Activated T-cell treated with anti-CD3 and anti-CD28 coated beads, Interleukin-2, amount 50 U/mL, for 72 hours (primary cell): Measurements from ENCODE around the gene MYO16. TPM values are rescaled to one million over a fixed set of nuclear protein-coding genes. Genes with fewer than 3 reads are reported as not detected.
"Not testable (repeated sequence)": the region's sequence is repeated elsewhere in the genome, so short reads cannot be mapped to it uniquely, and the experiment has no call there.

ENCODE experiments used
- ATAC-seq, 2 donors: fragments of 150-1000 bp; cut with Tn5 transposase; replicated peaks in 1 of 2; 2 replicates each; pipeline ENCODE4 v1.10.0; 2021; ENCODE audit warnings: moderate library complexity in 2 of 2, mild to moderate bottlenecking in 1 of 2
- DNase-seq, 2 donors: peaks; one replicate each; pipeline ENCODE4 v3.0.0; 2021 to 2022; ENCODE audit warnings: mixed read lengths in 1 of 2
- H3K27ac Mint-ChIP-seq: one replicate; pipeline ENCODE4 v1.8.0; 2022; ENCODE audit warnings: mild to moderate bottlenecking, moderate library complexity, mixed read lengths
- H3K27me3 Mint-ChIP-seq: one replicate; pipeline ENCODE4 v1.8.0; 2022; ENCODE audit warnings: low read depth, mixed read lengths
- H3K36me3 Mint-ChIP-seq, 2 donors: one replicate each; pipeline ENCODE4 v1.8.0; 2022; ENCODE audit warnings: mixed read lengths in 2 of 2, mild to moderate bottlenecking in 1 of 2; ENCODE audit not compliant: insufficient read depth in 2 of 2
- H3K4me1 Mint-ChIP-seq: one replicate; pipeline ENCODE4 v1.8.0; 2022; ENCODE audit warnings: low read depth, mixed read lengths
- H3K4me3 Mint-ChIP-seq, 2 donors: one replicate each; pipeline ENCODE4 v1.8.0; 2022; ENCODE audit warnings: mild to moderate bottlenecking in 2 of 2, mixed read lengths in 2 of 2, moderate library complexity in 2 of 2
- H3K9me3 Mint-ChIP-seq, 2 donors: one replicate each; pipeline ENCODE4 v1.8.0; 2022; ENCODE audit warnings: mixed read lengths in 2 of 2
- total RNA-seq, 2 donors: library from RNA; stranded (reverse); gene quantifications; one replicate each; pipeline ENCODE4 v1.2.3, GENCODE V29; 2022

The MYO16 gene
- total RNA-seq, 2 donors from 2014 or later: not detected

DNA sequence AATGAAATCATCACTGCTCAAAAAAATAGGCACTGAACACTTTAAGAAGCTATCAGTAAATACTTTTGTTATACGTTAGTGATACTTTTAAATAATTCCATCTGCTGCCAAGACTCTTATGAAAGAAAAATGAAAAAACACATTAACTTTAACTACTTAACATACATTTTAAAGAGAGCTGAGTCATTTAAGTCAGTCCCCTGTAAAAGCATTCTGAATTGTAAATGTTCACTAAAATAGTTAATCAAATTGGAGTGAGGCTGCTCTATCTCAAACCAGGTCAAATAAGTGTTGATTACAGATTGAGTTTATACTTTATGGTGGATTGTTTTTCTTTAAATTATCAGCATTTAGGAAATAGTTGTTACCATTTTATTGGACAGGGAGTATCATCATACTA, 274.2 kb downstream of the MYO16 start:
- H3K27me3 Mint-ChIP-seq: peaks cover 5% of the 10 kb centered on the region
- peaks cover 0 to 2% of the 10 kb centered on the region in 2 donors for H3K9me3 Mint-ChIP-seq
- H3K4me1 Mint-ChIP-seq: no peaks in the 10 kb centered on the region
- ATAC-seq: no peak
- DNase-seq: no peak
- no peak overlapping the region for H3K4me3 Mint-ChIP-seq
- peaks cover 0 to 2% of the 10 kb centered on the region in 2 donors for H3K36me3 Mint-ChIP-seq
- H3K27ac Mint-ChIP-seq: no peak overlapping the region

DNA sequence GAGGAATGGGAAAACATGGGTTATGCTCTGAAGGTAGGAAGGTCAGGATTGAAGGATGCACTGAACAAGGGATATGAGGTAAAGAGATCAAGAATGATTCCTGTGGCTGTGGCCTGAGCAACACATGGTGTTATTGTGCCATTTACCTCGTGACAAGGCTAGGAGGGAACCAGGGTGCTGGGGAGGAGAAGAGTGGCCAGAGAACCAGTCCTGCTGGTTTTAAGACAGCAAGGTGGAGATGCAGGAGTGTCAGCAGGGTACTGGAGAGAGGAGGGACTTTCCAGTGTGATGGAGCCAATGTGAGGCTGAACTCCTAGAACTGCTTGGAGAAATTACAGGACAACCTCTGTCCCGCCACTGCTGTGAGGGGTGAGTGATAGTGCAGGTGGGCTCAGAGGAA, 282.4 kb downstream of the MYO16 start:
- ATAC-seq: no peak
- DNase-seq: no peak
- Mint-ChIP-seq H3K36me3 (no peaks in the 10 kb centered on the region), H3K9me3 (no peaks in the 10 kb centered on the region), H3K27ac (no peak overlapping the region), H3K4me3 (no peak overlapping the region), H3K4me1 (peaks cover 20% of the 10 kb centered on the region), H3K27me3 (peaks cover 45% of the 10 kb centered on the region)

DNA sequence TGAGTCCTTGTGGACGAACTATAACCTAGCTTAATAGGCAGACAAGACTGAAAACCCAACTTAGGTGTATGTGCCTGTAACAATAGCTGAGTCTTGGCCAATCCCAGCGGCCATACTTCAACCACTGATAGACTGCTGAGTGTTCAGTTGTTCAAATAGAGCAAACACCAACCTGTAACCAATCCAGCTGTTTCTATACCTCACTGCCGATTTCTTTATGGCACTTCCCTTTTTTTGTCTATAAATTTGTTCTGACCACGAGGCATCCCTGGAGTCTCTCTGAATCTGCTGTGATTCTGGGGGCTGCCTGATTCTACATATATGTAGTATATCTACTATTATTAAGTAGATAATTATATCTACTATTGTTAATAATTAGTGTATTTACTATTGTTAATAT, 284.3 kb downstream of the MYO16 start:
- H3K4me3 Mint-ChIP-seq, H3K27ac Mint-ChIP-seq, DNase-seq, H3K9me3 Mint-ChIP-seq, H3K36me3 Mint-ChIP-seq, ATAC-seq: not testable (repeated sequence)
- peaks cover 48% of the 10 kb centered on the region for H3K27me3 Mint-ChIP-seq
- peaks cover 20% of the 10 kb centered on the region for H3K4me1 Mint-ChIP-seq

DNA sequence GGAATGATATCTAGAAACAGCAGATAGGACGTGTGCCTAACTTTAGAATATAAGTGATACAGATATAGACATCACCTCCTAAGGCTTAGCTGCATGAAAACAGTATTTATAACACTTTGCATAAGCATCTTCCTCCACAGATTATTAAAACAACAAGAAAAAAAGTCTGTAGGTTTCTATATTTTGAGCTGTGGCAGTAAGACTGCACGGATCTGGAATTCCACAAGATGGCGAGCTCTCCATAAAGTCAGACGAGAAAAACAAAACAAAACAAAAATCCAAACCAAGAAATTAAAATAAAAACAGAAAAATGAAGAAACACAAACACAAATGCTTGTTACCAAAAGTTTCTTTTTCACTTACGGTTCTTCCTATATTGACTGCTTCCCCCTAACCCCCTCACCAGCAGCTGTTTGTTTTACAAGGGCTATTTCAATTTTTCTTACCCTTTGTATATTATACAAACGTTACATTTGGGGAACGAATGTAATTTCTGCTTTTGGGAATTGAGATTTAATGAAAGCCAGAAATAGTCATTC, 285.8 kb downstream of the MYO16 start:
- Mint-ChIP-seq H3K27ac (peak overlapping the region; percentile 98), H3K27me3 (peaks cover 40% of the 10 kb centered on the region), H3K36me3 (no peaks in the 10 kb centered on the region), H3K4me1 (peaks cover 20% of the 10 kb centered on the region), H3K4me3 (peak overlapping the region; percentile 86 to 89), H3K9me3 (no peaks in the 10 kb centered on the region)
- no peak for DNase-seq
- ATAC-seq: no peak

DNA sequence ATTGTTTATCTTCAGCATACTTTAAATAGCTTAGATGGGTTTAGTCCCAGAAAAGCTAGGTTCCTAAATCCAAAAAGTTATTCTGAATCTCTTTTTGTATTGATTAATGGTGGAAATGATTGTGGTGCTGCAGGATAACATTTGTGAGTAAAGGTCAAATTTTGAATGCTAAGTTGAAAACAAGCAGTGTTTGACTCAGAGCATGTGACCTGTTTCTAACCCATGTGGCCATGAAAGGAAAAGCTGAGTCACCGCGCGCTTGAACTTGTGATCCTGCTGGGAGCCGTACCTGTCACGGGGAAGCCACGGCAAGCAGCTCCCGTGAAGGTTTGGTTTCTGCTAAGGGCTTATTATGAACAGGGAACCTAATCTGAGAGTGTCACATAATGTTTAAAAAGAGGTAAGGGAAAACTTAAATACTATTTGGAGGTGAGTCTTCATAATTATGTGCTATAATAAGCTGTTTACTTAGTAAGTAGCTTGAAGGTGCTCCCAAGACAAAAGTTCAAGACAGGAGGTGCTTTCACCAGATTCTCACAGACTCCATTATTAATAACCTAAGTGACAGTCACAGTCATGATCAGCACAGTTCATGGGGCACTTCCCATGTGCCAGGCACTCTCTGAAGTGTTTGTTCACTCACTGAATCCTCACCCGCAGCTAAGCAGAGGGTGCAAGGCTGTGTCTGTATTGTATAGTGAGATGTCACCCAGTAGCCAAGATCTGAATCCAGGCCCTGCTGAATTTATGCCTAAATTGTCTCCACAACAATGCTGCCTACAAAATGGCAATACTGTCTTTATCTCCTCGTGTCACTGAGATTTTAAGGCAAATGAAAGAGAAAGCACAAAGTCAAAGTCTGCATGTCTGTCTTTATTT, 286.5 kb downstream of the MYO16 start:
- Mint-ChIP-seq H3K36me3 (no peaks in the 10 kb centered on the region), H3K4me1 (peaks cover 20% of the 10 kb centered on the region), H3K27ac (peak overlapping the region; percentile 98), H3K9me3 (no peaks in the 10 kb centered on the region), H3K27me3 (peaks cover 33% of the 10 kb centered on the region), H3K4me3 (peak overlapping the region; percentile 86 to 89)
- ATAC-seq (peak; percentile 98), DNase-seq (peak; percentile 87 to 89)

DNA sequence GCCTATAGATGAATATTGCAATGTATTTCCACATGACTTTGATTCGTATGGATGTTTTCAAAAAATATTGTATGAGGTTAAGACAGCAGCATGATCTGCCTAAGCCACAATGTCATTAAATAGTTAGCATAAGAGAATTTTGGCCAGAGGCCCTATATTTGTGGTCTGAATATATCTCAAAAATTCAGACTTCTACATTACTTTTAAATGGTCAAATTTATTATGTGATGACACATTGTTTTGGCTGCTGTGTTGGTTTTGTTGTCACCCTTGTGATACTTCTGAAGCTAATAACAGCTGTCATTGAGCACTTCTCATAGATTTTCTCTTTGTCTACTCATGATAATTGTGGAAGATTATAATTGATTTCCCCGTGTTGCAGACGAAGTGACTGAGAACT, 288.2 kb downstream of the MYO16 start:
- H3K27ac Mint-ChIP-seq: no peak overlapping the region
- ATAC-seq (no peak), DNase-seq (no peak)
- no peaks in the 10 kb centered on the region for H3K36me3 Mint-ChIP-seq
- no peaks in the 10 kb centered on the region for H3K9me3 Mint-ChIP-seq
- no peak overlapping the region for H3K4me3 Mint-ChIP-seq
- H3K4me1 Mint-ChIP-seq: peaks cover 20% of the 10 kb centered on the region
- H3K27me3 Mint-ChIP-seq: peaks cover 21% of the 10 kb centered on the region

DNA sequence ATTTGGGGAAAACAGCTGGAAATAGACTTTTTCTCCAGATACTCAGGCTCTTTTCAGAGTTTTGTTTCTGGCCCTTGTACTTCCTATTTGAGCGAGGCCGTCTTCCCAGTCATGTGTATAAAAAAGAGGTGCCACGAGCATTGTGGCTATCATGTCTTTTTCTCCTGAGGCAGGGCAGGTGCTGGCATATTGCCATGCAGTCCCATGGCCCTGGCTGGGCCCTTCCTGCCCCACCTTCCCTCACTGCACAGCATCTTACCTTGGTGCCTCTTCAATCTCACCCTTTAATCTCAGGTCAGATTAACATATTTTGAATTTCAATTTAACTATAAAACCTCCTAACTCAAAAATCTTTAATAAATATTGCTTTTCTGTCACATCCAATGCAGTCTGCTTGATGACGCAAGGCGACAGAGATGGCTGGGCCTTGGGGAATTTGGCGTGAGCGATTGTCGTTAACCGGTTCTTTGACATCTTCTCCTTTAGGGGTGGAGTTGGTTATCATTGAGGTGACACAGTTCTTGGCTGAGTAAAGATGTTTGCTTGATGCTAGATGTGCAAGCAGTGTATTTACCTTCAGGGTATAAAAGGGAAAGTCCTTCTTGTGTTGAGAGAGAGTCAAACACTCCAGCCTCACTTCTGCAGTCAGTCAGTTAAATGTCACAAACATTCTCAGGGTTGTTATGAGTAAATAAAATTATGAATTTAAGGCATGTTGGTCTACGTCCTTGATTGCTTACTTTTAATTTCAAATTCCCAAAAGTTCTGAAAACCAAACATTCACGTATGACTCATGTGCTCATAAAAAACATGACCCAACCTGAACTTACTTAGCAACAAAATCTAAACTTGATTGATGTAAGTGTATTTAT, 289.9 kb downstream of the MYO16 start:
- ATAC-seq: no peak
- Mint-ChIP-seq H3K9me3 (no peaks in the 10 kb centered on the region), H3K27ac (no peak overlapping the region)

DNA sequence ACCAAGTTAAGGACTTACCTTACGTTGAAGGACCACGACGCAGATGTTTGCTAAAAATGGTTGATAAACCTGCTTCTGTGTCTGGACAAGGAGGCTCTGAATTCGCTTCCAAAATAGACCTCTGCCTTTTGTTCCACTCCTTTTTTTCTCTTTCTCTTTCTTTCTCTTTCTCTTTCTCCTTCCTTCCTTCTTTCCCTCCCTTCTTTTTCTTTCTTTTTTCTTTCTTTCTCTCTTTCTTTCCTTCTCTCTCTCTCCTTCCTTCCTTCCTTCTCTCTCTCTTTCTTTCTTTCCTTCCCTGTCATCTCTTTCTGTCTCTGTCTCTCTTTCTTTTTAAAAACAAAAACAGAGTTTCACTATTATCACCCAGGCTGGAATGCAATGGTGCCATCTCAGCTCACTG, 290.7 kb downstream of the MYO16 start:
- ATAC-seq: no peak
- Mint-ChIP-seq H3K9me3 (no peaks in the 10 kb centered on the region), H3K27ac (no peak overlapping the region), H3K4me1 (peaks cover 15% of the 10 kb centered on the region), H3K36me3 (no peaks in the 10 kb centered on the region), H3K27me3 (peaks cover 16% of the 10 kb centered on the region), H3K4me3 (no peak overlapping the region)
- no peak for DNase-seq

More for the DNA sequence above, 289.9 kb downstream of the MYO16 start:
- Mint-ChIP-seq H3K36me3 (no peaks in the 10 kb centered on the region), H3K27me3 (peaks cover 16% of the 10 kb centered on the region), H3K4me1 (peaks cover 20% of the 10 kb centered on the region), H3K4me3 (no peak overlapping the region)
- no peak for DNase-seq

DNA sequence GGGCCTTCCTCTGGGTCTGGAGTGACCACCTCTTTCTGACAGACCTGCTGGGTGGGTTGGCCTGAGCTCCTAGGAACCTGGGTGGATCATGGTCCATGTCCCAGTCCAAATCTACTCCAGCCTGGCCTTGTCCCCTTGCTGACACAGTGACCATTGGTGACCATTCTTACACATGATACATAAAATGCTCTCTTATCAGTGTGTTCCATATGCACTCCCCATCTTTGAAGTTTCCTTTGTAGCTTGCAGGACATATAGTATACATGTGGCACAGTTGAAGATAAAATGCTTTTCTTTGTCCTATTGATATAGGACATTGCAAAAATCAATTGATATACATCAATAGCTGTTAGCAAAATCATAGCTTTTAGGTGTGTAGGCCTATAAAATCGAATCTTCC, 291.8 kb downstream of the MYO16 start:
- no peaks in the 10 kb centered on the region for H3K9me3 Mint-ChIP-seq
- H3K36me3 Mint-ChIP-seq: no peaks in the 10 kb centered on the region
- no peak overlapping the region for H3K27ac Mint-ChIP-seq
- ATAC-seq (no peak), DNase-seq (no peak)
- H3K27me3 Mint-ChIP-seq: peaks cover 14% of the 10 kb centered on the region
- no peak overlapping the region for H3K4me3 Mint-ChIP-seq
- peaks cover 4% of the 10 kb centered on the region for H3K4me1 Mint-ChIP-seq

DNA sequence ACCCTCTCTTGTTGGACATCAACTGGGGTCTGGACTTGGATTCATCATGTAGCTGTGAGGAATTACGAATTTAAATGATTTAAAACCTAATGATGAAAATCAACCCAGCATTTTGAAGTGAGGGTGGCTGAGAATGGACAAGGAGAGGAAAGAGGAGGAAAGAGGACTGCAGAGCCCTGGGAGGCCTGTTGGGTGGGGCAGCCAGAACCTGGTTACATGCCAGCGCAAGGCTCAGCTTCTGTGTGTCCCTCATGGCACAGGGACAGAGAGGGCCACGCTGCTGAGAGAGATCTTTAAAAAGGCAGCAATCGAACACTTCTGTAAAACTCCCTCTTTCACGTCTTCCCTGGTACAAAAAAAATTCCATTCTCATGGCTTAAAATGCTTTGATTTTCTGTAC, 292.7 kb downstream of the MYO16 start:
- ATAC-seq: no peak
- no peak for DNase-seq
- no peak overlapping the region for H3K4me3 Mint-ChIP-seq
- no peaks in the 10 kb centered on the region for H3K36me3 Mint-ChIP-seq
- H3K27ac Mint-ChIP-seq: no peak overlapping the region
- peaks cover 7% of the 10 kb centered on the region for H3K27me3 Mint-ChIP-seq
- no peaks in the 10 kb centered on the region for H3K9me3 Mint-ChIP-seq
- H3K4me1 Mint-ChIP-seq: no peaks in the 10 kb centered on the region

DNA sequence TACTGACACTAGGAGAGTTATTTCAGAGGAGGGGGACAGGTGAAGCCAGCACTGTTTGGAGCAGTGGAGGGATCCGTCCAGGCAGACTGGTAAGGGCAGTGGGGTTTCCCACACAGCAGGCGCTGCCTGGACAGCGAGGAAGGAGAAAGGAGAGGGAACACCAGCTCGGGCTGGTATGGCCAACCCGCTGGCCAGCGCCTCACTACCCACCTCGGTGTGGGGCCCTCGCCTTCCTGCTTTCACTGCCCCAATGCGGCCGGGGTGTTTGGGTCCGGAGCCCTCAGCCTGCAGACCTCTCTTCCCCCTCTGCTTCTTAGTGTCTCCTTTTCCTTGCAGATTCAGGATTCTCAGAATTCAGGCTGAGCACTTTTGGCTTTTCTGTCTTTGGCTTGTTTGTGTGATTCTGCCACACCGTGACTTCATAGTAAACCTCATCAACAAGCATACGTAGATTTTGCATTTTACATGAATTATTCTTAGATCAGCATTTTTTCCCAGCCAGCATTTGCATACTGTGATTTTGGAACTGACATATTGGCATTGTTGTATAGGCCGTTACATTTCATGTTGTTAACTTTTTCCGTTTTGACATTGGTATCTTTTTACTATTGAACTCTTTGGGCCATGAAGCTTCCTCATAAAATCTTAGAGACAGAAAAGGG, 294.1 kb downstream of the MYO16 start:
- Mint-ChIP-seq H3K4me3 (no peak overlapping the region), H3K4me1 (no peaks in the 10 kb centered on the region), H3K27me3 (peaks cover 7% of the 10 kb centered on the region), H3K9me3 (no peaks in the 10 kb centered on the region), H3K27ac (no peak overlapping the region), H3K36me3 (no peaks in the 10 kb centered on the region)
- DNase-seq (no peak), ATAC-seq (no peak)

DNA sequence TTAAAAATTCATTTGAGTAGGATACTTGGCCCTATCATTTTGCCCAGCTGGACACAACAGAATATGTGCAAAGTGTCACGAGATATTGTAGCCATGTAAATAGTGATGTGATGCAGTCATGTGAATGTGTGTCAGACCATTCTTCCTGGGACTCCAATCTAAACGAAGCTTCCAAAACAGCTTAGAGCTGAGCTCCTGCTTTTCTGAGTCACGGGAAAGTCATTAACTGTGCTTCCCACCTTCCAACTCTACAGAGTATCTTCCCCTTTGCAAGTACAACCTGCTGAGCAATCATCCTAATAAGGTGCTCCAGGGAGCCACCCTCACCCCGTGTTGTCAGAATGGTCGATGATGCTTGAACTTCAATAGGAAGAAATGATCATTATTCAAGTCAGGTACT, 294.7 kb downstream of the MYO16 start:
- no peaks in the 10 kb centered on the region for H3K36me3 Mint-ChIP-seq
- H3K4me1 Mint-ChIP-seq: no peaks in the 10 kb centered on the region
- H3K9me3 Mint-ChIP-seq: no peaks in the 10 kb centered on the region
- H3K27ac Mint-ChIP-seq: no peak overlapping the region
- peaks cover 7% of the 10 kb centered on the region for H3K27me3 Mint-ChIP-seq
- DNase-seq (no peak), ATAC-seq (no peak)
- H3K4me3 Mint-ChIP-seq: no peak overlapping the region

DNA sequence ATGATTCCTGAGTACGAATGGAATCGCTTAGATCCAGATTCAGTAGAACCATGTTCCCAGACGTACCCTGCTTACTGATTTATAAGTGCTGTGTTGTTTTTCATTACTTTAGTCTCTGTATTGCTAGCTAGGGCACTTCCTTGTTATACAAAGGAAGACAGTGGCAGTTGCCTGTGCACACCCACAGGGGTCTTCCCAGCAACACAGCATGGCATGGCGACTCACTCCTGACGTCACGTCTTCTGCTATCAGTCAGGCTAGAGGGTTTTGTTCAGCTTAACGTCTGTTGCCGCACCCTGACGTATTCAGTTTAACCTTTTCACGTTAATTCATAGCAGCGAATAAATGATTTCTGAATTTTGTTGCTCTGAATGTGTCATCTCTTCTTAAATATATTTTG, 295.1 kb downstream of the MYO16 start:
- ATAC-seq: no peak
- no peaks in the 10 kb centered on the region for H3K36me3 Mint-ChIP-seq
- H3K27ac Mint-ChIP-seq: no peak overlapping the region
- H3K4me1 Mint-ChIP-seq: no peaks in the 10 kb centered on the region
- no peak for DNase-seq
- no peak overlapping the region for H3K4me3 Mint-ChIP-seq
- H3K27me3 Mint-ChIP-seq: peaks cover 7% of the 10 kb centered on the region
- no peaks in the 10 kb centered on the region for H3K9me3 Mint-ChIP-seq
